ENCODE results near the gene RNU6-9.

DNA sequence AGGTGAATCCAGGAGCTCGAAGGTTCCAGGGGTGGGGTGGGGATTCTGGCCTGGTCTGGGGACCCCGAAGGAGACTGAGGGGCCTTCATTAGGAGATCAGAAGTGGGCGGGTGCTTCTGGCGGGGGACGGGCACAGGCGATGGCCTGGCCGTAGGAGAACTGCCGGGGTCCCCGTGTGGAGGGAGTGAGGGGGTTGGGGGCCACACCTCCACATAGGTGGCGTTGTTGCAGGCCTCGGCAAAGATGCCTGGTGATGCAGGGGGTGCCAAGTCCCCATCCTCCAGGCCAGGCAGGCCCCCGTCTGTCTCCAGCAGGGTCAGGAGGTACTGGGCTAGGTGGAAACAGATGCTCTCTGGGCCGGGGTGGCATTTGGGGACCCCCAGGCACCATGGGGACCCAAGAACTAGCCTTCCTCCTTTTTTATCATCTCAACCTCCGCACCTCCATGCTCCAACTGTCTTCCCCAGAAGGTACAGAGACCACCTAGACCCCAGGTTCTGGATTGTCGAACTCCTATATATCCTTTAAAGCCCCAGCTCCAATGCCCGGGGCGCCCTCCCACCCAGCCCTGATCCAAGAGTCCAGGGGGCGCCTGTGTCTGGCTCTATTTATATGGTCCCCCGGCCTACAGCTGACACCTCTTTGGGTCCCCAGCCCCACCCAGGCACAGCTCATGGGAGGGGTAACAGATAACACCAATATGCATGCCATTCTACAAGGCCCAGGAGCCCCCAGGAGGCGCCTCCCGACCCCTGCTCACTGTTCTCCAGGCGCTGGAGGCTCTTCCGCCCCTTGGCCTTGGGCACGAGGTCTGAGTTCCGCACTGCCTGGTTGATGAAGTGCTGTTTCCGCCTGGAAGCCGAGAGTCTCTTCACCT lies 8.2 kb downstream of the RNU6-9 start:
- TF ChIP-seq CTCF (IDR thresholded peaks at IDR 0.05) (no peak), POLR2A (IDR thresholded peaks at IDR 0.05) (no peak)
